22Rv1 (cell line): Measurements from ENCODE around the gene KCNQ1OT1.

ENCODE experiments used
- ZFX ChIP-seq: fragments of 450-650 bp; IDR thresholded peaks from 2 replicates; pipeline ENCODE4 v1.6.1; 2017; ENCODE audit warnings: antibody characterized with exemption, borderline replicate concordance
- TF ChIP-seq, protein P1 (sequence below): fragments of 450-650 bp; IDR thresholded peaks from 2 replicates; pipeline ENCODE4 v1.5.1; 2017; ENCODE audit warnings: mild to moderate bottlenecking

DNA sequence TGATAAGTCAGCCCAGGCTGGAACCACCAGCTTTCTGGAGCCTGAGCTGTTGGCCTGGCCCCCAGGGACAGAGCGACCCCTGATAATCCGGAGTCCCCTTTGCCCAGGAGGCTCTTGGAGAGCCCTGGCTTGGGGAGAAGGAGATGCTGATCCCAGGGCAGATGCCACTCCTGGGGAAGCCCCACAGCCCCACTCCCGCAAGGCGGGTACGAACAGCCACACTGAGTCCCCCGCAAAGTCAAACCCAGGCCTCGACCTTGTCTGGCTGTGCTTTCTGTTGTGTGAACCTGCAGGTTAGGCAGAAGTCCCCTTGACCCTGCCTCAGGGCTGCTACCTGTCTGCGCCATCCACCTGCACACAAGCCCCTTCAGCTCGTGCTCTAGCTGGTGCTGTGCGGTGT, 108.0 kb downstream of the KCNQ1OT1 start:
- TF ChIP-seq, protein P1, sequence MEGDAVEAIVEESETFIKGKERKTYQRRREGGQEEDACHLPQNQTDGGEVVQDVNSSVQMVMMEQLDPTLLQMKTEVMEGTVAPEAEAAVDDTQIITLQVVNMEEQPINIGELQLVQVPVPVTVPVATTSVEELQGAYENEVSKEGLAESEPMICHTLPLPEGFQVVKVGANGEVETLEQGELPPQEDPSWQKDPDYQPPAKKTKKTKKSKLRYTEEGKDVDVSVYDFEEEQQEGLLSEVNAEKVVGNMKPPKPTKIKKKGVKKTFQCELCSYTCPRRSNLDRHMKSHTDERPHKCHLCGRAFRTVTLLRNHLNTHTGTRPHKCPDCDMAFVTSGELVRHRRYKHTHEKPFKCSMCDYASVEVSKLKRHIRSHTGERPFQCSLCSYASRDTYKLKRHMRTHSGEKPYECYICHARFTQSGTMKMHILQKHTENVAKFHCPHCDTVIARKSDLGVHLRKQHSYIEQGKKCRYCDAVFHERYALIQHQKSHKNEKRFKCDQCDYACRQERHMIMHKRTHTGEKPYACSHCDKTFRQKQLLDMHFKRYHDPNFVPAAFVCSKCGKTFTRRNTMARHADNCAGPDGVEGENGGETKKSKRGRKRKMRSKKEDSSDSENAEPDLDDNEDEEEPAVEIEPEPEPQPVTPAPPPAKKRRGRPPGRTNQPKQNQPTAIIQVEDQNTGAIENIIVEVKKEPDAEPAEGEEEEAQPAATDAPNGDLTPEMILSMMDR = no peak
- TF ChIP-seq ZFX = no peak
